Measurements from ENCODE around the gene LGR5. TPM values are rescaled to one million over a fixed set of nuclear protein-coding genes. Genes with fewer than 3 reads are reported as not detected.

LGR5 gene
- total RNA-seq, 1 experiment from 2014 or later: 0.04 TPM

GRCh38 chr12:71576496-71576895, 136.9 kb downstream of the LGR5 start:
- ATAC-seq (no peak), DNase-seq (no peak)
- no peaks in the 10 kb centered on the region for H4K20me1 ChIP-seq (ENCODE audit: low read length)
- TF ChIP-seq EZH2 (IDR thresholded peaks at IDR 0.05; ENCODE audit: low read length, unreplicated experiment) (no peak), EZH2phosphoT487 (IDR thresholded peaks at IDR 0.05; ENCODE audit: borderline replicate concordance, low read length) (no peak)
- TF ChIP-seq, protein P1, sequence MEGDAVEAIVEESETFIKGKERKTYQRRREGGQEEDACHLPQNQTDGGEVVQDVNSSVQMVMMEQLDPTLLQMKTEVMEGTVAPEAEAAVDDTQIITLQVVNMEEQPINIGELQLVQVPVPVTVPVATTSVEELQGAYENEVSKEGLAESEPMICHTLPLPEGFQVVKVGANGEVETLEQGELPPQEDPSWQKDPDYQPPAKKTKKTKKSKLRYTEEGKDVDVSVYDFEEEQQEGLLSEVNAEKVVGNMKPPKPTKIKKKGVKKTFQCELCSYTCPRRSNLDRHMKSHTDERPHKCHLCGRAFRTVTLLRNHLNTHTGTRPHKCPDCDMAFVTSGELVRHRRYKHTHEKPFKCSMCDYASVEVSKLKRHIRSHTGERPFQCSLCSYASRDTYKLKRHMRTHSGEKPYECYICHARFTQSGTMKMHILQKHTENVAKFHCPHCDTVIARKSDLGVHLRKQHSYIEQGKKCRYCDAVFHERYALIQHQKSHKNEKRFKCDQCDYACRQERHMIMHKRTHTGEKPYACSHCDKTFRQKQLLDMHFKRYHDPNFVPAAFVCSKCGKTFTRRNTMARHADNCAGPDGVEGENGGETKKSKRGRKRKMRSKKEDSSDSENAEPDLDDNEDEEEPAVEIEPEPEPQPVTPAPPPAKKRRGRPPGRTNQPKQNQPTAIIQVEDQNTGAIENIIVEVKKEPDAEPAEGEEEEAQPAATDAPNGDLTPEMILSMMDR (conservative IDR thresholded peaks at IDR 0.05; ENCODE audit: low read depth, low read length): no peak
- ChIA-PET CTCF (no interaction called here), POLR2A (ENCODE audit: unreplicated experiment) (no interaction called here)
- no peaks in the 10 kb centered on the region for H3K4me1 ChIP-seq (ENCODE audit: insufficient read depth, low read length)
- peak overlapping the region; percentile 39 for H2AFZ ChIP-seq (ENCODE audit: low read length)
- no peaks in the 10 kb centered on the region for H3K9me3 ChIP-seq (ENCODE audit: low read length)
- intact Hi-C loops (cut with micrococcal nuclease): no loop called here
- H3K9me2 ChIP-seq (replicated peaks; ENCODE audit: low read length): no peaks in the 10 kb centered on the region
- no peaks in the 10 kb centered on the region for H3K27me3 ChIP-seq (ENCODE audit: low read length)
- no peak overlapping the region for H3K4me3 ChIP-seq (ENCODE audit: low read length)
- no peak overlapping the region for H3K27ac ChIP-seq (ENCODE audit: low read length)
- H3K79me2 ChIP-seq (ENCODE audit: low read length): no peaks in the 10 kb centered on the region
- no peaks in the 10 kb centered on the region for H3F3A ChIP-seq (ENCODE audit: low read length, unreplicated experiment)
- BruUV-seq (replicated peaks): no TSS peak
- no peak overlapping the region for H3K4me2 ChIP-seq (ENCODE audit: low read length)
- H3K36me3 ChIP-seq (ENCODE audit: low read depth, low read length): no peaks in the 10 kb centered on the region
- H3K9ac ChIP-seq (ENCODE audit: low read length): no peak overlapping the region

DNA sequence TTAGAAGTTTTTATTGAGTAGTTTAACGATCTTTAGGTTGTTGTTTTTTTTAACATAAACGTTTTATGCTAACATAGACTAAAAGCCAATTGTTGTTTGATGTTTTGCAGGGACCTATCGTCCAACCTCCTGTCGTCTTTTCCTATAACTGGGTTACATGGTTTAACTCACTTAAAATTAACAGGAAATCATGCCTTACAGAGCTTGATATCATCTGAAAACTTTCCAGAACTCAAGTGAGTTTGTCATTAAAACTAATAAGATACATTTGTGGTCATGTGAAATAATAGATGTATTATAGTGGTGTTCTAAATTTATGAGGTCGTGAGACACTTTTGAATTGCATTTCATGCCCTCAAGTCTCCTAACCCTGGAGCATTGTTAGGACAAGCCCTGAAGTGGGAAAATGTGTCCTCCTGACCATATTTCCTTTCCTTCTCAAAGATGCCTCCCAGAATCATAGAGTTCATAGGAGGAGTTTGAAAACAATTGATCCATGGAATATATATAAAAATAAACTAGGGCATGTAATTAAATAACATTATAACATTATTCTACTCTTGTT, 139.2 kb downstream of the LGR5 start:
- ChIA-PET CTCF (no interaction called here), POLR2A (ENCODE audit: unreplicated experiment) (no interaction called here)
- no TSS peak for BruUV-seq (replicated peaks)
- H3K9me2 ChIP-seq (replicated peaks; ENCODE audit: low read length): no peaks in the 10 kb centered on the region
- ATAC-seq (no peak), DNase-seq (no peak)
- H3K4me1 ChIP-seq (ENCODE audit: insufficient read depth, low read length): no peaks in the 10 kb centered on the region
- H4K20me1 ChIP-seq (ENCODE audit: low read length): no peaks in the 10 kb centered on the region
- H3K4me3 ChIP-seq (ENCODE audit: low read length): no peak overlapping the region
- TF ChIP-seq EZH2phosphoT487 (IDR thresholded peaks at IDR 0.05; ENCODE audit: borderline replicate concordance, low read length) (no peak), EZH2 (IDR thresholded peaks at IDR 0.05; ENCODE audit: low read length, unreplicated experiment) (no peak)
- TF ChIP-seq, protein P1 (conservative IDR thresholded peaks at IDR 0.05; ENCODE audit: low read depth, low read length): no peak
- no peak overlapping the region for H3K4me2 ChIP-seq (ENCODE audit: low read length)
- no peaks in the 10 kb centered on the region for H3F3A ChIP-seq (ENCODE audit: low read length, unreplicated experiment)
- no peaks in the 10 kb centered on the region for H3K9me3 ChIP-seq (ENCODE audit: low read length)
- H3K36me3 ChIP-seq (ENCODE audit: low read depth, low read length): no peaks in the 10 kb centered on the region
- no peak overlapping the region for H2AFZ ChIP-seq (ENCODE audit: low read length)
- H3K9ac ChIP-seq (ENCODE audit: low read length): no peak overlapping the region
- intact Hi-C loops (cut with micrococcal nuclease): no loop called here
- no peaks in the 10 kb centered on the region for H3K79me2 ChIP-seq (ENCODE audit: low read length)
- H3K27me3 ChIP-seq (ENCODE audit: low read length): no peaks in the 10 kb centered on the region
- no peak overlapping the region for H3K27ac ChIP-seq (ENCODE audit: low read length)

- Histone ChIP-seq H2AFZ (ENCODE audit: low read length) (no peak overlapping the region), H4K20me1 (ENCODE audit: low read length) (no peaks in the 10 kb centered on the region), H3K36me3 (ENCODE audit: low read depth, low read length) (no peaks in the 10 kb centered on the region), H3K9me3 (ENCODE audit: low read length) (no peaks in the 10 kb centered on the region), H3K4me2 (ENCODE audit: low read length) (no peak overlapping the region), H3K4me1 (ENCODE audit: insufficient read depth, low read length) (no peaks in the 10 kb centered on the region), H3K9me2 (replicated peaks; ENCODE audit: low read length) (no peaks in the 10 kb centered on the region), H3K27ac (ENCODE audit: low read length) (no peak overlapping the region), H3K9ac (ENCODE audit: low read length) (no peak overlapping the region), H3K27me3 (ENCODE audit: low read length) (no peaks in the 10 kb centered on the region), H3K4me3 (ENCODE audit: low read length) (no peak overlapping the region), H3K79me2 (ENCODE audit: low read length) (no peaks in the 10 kb centered on the region), H3F3A (ENCODE audit: low read length, unreplicated experiment) (no peaks in the 10 kb centered on the region)
- BruUV-seq (replicated peaks): no TSS peak
- intact Hi-C loops (cut with micrococcal nuclease): no loop called here
- CTCF ChIA-PET: no interaction called here
- DNase-seq: peak; percentile 17
- TF ChIP-seq, protein P1 (conservative IDR thresholded peaks at IDR 0.05; ENCODE audit: low read depth, low read length): no peak
- no peak for TF ChIP-seq EZH2phosphoT487 (IDR thresholded peaks at IDR 0.05; ENCODE audit: borderline replicate concordance, low read length)
- no peak for TF ChIP-seq EZH2 (IDR thresholded peaks at IDR 0.05; ENCODE audit: low read length, unreplicated experiment)
- ATAC-seq: peak; percentile 29; the same call in 1 of the 2 replicates
- POLR2A ChIA-PET (ENCODE audit: unreplicated experiment): no interaction called here
Measured at GRCh38 chr12:71581206-71581605, 141.6 kb downstream of the LGR5 start.

Data from PC-3 (cell line).